IMR-90 (cell line): Measurements from ENCODE around the gene RBM5. TPM values are rescaled to one million over a fixed set of nuclear protein-coding genes. Genes with fewer than 3 reads are reported as not detected.

ENCODE experiments used
- ATAC-seq: fragments of 200-7000 bp; cut with Tn5 transposase; 2 replicates; pipeline ENCODE4 v1.9.1; 2020; ENCODE audit warnings: low read depth, mild to moderate bottlenecking, moderate library complexity
- BruUV-seq: library from RNA; stranded (reverse); fragments of 400-500 nt; replicated peaks from 2 replicates; lab custom pipeline; 2021; lab: Mats Ljungman, UMichigan
- CTCF ChIA-PET: fragments of 300-600 bp; formaldehyde crosslinking; extraction: SDS; loops from one replicate; lab custom pipeline; 2021; ENCODE audit warnings: antibody characterized with exemption; lab: Yijun Ruan, JAX
- POLR2A ChIA-PET: fragments of 300-600 bp; sonication (Branson Sonifier 250); formaldehyde crosslinking; loops from one replicate; lab custom pipeline; 2022; ENCODE audit warnings: antibody characterized with exemption; ENCODE audit not compliant: unreplicated experiment; lab: Charles Lee
- DNase-seq: peaks from one replicate; pipeline ENCODE4 v3.0.0; 2013
- H2AFZ ChIP-seq: replicated peaks from 2 replicates; pipeline ENCODE3; 2013; ENCODE audit warnings: low read length, mild to moderate bottlenecking; ENCODE audit not compliant: poor library complexity
- H2AK5ac ChIP-seq: 2 replicates; pipeline ENCODE4 v1.6.1; 2013; ENCODE audit warnings: low read depth, low read length, inconsistent platforms
- H2AK9ac ChIP-seq: replicated peaks from 2 replicates; pipeline ENCODE3; 2013; ENCODE audit warnings: mild to moderate bottlenecking, low read depth, low read length, moderate library complexity; ENCODE audit not compliant: poor library complexity
- H2BK120ac ChIP-seq: 2 replicates; pipeline ENCODE4 v1.6.1; 2013; ENCODE audit warnings: low read depth, low read length, inconsistent platforms
- H2BK15ac ChIP-seq: 3 replicates; pipeline ENCODE4 v1.6.1; 2013; ENCODE audit warnings: low read depth, low read length, inconsistent platforms
- H2BK20ac ChIP-seq: 2 replicates; pipeline ENCODE4 v1.6.1; 2013; ENCODE audit warnings: low read depth, mild to moderate bottlenecking, inconsistent platforms, low read length, moderate library complexity
- H2BK5ac ChIP-seq: 2 replicates; pipeline ENCODE4 v1.6.1; 2013; ENCODE audit warnings: mild to moderate bottlenecking, low read depth, low read length, inconsistent platforms; ENCODE audit not compliant: poor library complexity, severe bottlenecking
- H3K14ac ChIP-seq: replicated peaks from 2 replicates; pipeline ENCODE4 v1.6.1; 2013; ENCODE audit warnings: low read depth, low read length, inconsistent platforms
- H3K18ac ChIP-seq: 2 replicates; pipeline ENCODE4 v1.6.1; 2013; ENCODE audit warnings: low read depth, low read length, control low read depth
- H3K23ac ChIP-seq: 2 replicates; pipeline ENCODE4 v1.6.1; 2013; ENCODE audit warnings: low read depth, low read length, inconsistent platforms
- H3K27ac ChIP-seq: 2 replicates; pipeline ENCODE4 v1.5.1; 2013; ENCODE audit warnings: mild to moderate bottlenecking, control low read depth, low read length; ENCODE audit not compliant: insufficient read depth
- H3K27me3 ChIP-seq: 2 replicates; pipeline ENCODE4 v1.6.1; 2013; ENCODE audit warnings: low read length; ENCODE audit not compliant: control insufficient read depth, insufficient read depth
- H3K36me3 ChIP-seq: 2 replicates; pipeline ENCODE4 v1.6.1; 2013; ENCODE audit warnings: low read length, mixed read lengths; ENCODE audit not compliant: control insufficient read depth, insufficient read depth
- H3K4ac ChIP-seq: 2 replicates; pipeline ENCODE4 v1.6.1; 2013; ENCODE audit warnings: low read depth, low read length, inconsistent platforms
- H3K4me1 ChIP-seq: 2 replicates; pipeline ENCODE4 v1.6.1; 2013; ENCODE audit warnings: low read length, mixed read lengths; ENCODE audit not compliant: control insufficient read depth, insufficient read depth
- H3K4me2 ChIP-seq: 2 replicates; pipeline ENCODE4 v1.6.1; 2013; ENCODE audit warnings: low read depth, mild to moderate bottlenecking, control low read depth, low read length, moderate library complexity
- H3K4me3 ChIP-seq: 2 replicates; pipeline ENCODE4 v1.5.1; 2013; ENCODE audit warnings: low read depth, mild to moderate bottlenecking, control low read depth, low read length, moderate library complexity; ENCODE audit not compliant: insufficient read depth
- H3K56ac ChIP-seq: 2 replicates; pipeline ENCODE4 v1.6.1; 2013; ENCODE audit warnings: low read length, inconsistent platforms; ENCODE audit not compliant: insufficient read depth; ENCODE audit errors: extremely low read depth
- H3K79me1 ChIP-seq, 2 experiments: 2 replicates each; pipeline ENCODE4 v1.6.1; 2013; ENCODE audit warnings: low read length in 2 of 2, inconsistent platforms in 1 of 2, low read depth in 1 of 2
- H3K9ac ChIP-seq: 2 replicates; pipeline ENCODE4 v1.6.1; 2013; ENCODE audit warnings: low read depth, low read length, control low read depth
- H3K9me1 ChIP-seq: 2 replicates; pipeline ENCODE4 v1.6.1; 2013; ENCODE audit warnings: low read length, inconsistent platforms; ENCODE audit not compliant: insufficient read depth
- H3K9me3 ChIP-seq: 2 replicates; pipeline ENCODE4 v1.6.1; 2013; ENCODE audit warnings: low read length; ENCODE audit not compliant: control insufficient read depth, insufficient read depth
- H4K20me1 ChIP-seq: 2 replicates; pipeline ENCODE4 v1.6.1; 2013; ENCODE audit warnings: low read length, inconsistent platforms; ENCODE audit not compliant: insufficient read depth
- H4K5ac ChIP-seq: 2 replicates; pipeline ENCODE4 v1.6.1; 2013; ENCODE audit warnings: mild to moderate bottlenecking, low read depth, low read length, control low read depth
- H4K8ac ChIP-seq, 2 experiments: 2 replicates each; pipeline ENCODE4 v1.6.1; 2013; ENCODE audit warnings: low read depth in 2 of 2, low read length in 2 of 2, control low read depth in 1 of 2, inconsistent platforms in 1 of 2
- H4K91ac ChIP-seq: 2 replicates; pipeline ENCODE4 v1.6.1; 2013; ENCODE audit warnings: low read depth, low read length, inconsistent platforms; ENCODE audit not compliant: insufficient read depth
- BHLHE40 ChIP-seq: fragments of 150-350 bp; IDR thresholded peaks from 2 replicates; pipeline ENCODE4 v1.6.1; 2016; ENCODE audit warnings: mild to moderate bottlenecking, low read depth, low read length
- CEBPB ChIP-seq: IDR thresholded peaks from 2 replicates; pipeline ENCODE4 v1.6.1; 2012; ENCODE audit warnings: low read depth, low read length, improper control_type of control experiment
- CHD1 ChIP-seq: IDR thresholded peaks from 2 replicates; pipeline ENCODE4 v1.6.1; 2012; ENCODE audit warnings: low read depth, low read length, improper control_type of control experiment
- FOS ChIP-seq: fragments of 150-350 bp; IDR thresholded peaks from 2 replicates; pipeline ENCODE4 v1.6.1; 2016; ENCODE audit warnings: low read depth, low read length
- MAFK ChIP-seq: IDR thresholded peaks from 2 replicates; pipeline ENCODE4 v1.6.1; 2012; ENCODE audit warnings: low read depth, low read length, improper control_type of control experiment
- MAZ ChIP-seq: IDR thresholded peaks from 2 replicates; pipeline ENCODE4 v1.6.1; 2012; ENCODE audit warnings: low read depth, mild to moderate bottlenecking, low read length, improper control_type of control experiment, moderate library complexity, borderline replicate concordance
- MXI1 ChIP-seq: IDR thresholded peaks from 2 replicates; pipeline ENCODE4 v1.6.1; 2012; ENCODE audit warnings: low read depth, mild to moderate bottlenecking, low read length, moderate library complexity, borderline replicate concordance
- NFE2L2 ChIP-seq: fragments of 150-350 bp; IDR thresholded peaks from 2 replicates; pipeline ENCODE4 v1.6.1; 2016; ENCODE audit warnings: low read depth, mild to moderate bottlenecking, low read length
- POLR2A ChIP-seq: IDR thresholded peaks from 2 replicates; pipeline ENCODE4 v1.6.1; 2012; ENCODE audit warnings: mild to moderate bottlenecking, low read depth, low read length
- RAD21 ChIP-seq: IDR thresholded peaks from 2 replicates; pipeline ENCODE4 v1.6.1; 2012; ENCODE audit warnings: low read length, improper control_type of control experiment
- RCOR1 ChIP-seq: IDR thresholded peaks from 2 replicates; pipeline ENCODE4 v1.6.1; 2012; ENCODE audit warnings: mild to moderate bottlenecking, low read length, improper control_type of control experiment; ENCODE audit not compliant: insufficient replicate concordance
- RFX5 ChIP-seq: IDR thresholded peaks from 2 replicates; pipeline ENCODE4 v1.8.0; 2012; ENCODE audit warnings: low read depth, mild to moderate bottlenecking, low read length, moderate library complexity
- SMC3 ChIP-seq: fragments of 150-350 bp; IDR thresholded peaks from 2 replicates; pipeline ENCODE4 v1.6.1; 2016; ENCODE audit warnings: low read depth, mild to moderate bottlenecking, antibody characterized with exemption, low read length, moderate library complexity
- USF2 ChIP-seq: fragments of 150-350 bp; IDR thresholded peaks from 2 replicates; pipeline ENCODE4 v1.6.1; 2017; ENCODE audit warnings: mild to moderate bottlenecking, antibody characterized with exemption, low read length, low read depth
- WGBS, 2 experiments: methylation state at CpG; one replicate each; pipeline versions ENCODE4 v1.1.5 to v1.1.7; 2013; ENCODE audit warnings: missing lambda C conversion rate in 2 of 2; ENCODE audit not compliant: insufficient read length in 1 of 2; ENCODE audit errors: extremely low coverage in 2 of 2; 5-methylcytosine and 5-hydroxymethylcytosine counted together
- dilution Hi-C: fragments of 300-500 bp; cut with HindIII; formaldehyde crosslinking; loops from one replicate; pipeline ENCODE4 v1.14.3; 2018; ENCODE audit warnings: low sequenced_read_pairs; ENCODE audit not compliant: unreplicated experiment
- in situ Hi-C: fragments of 300-500 bp; cut with MboI; formaldehyde crosslinking; loops from 3 replicates; pipeline ENCODE4 v1.14.3; 2019; ENCODE audit warnings: low sequenced_read_pairs, inconsistent platforms, mixed read lengths
- intact Hi-C: fragments of 100-400 bp; cut with micrococcal nuclease; formaldehyde crosslinking; loops from 2 replicates; pipeline ENCODE4 v1.10.0; 2022
- polyA plus RNA-seq, 3 experiments: library from polyadenylated mRNA; depleted of rRNA; stranded (reverse); fragments of >200 nt; gene quantifications; 2 replicates each; pipeline ENCODE4 v1.2.3, GENCODE V29; 2012; ENCODE audit warnings: low replicate concordance in 1 of 3
- total RNA-seq: library from RNA; depleted of rRNA; stranded (reverse); fragments of >200 nt; gene quantifications from 2 replicates; pipeline ENCODE4 v1.2.3, GENCODE V29; 2012
- TF ChIP-seq, protein P1 (sequence below): conservative IDR thresholded peaks from 2 replicates; pipeline ENCODE4 v1.5.1; 2012; ENCODE audit warnings: mild to moderate bottlenecking, low read depth, low read length, improper control_type of control experiment
- TF ChIP-seq, protein P2 (sequence below): fragments of 150-350 bp; IDR thresholded peaks from 2 replicates; pipeline ENCODE4 v1.6.1; 2016; ENCODE audit warnings: low read depth, mild to moderate bottlenecking, low read length, moderate library complexity, borderline replicate concordance

Gene RBM5
- total and polyA plus RNA-seq, 2 of the 4 experiments (the other 2 are of a cell fraction): 121 to 155 TPM

GRCh38 chr3:50124800-50125178 is 36.1 kb downstream of the RBM5 start:
- POLR2A ChIA-PET: no interaction called here
- H3K4me2 ChIP-seq: no peak overlapping the region

More at GRCh38 chr3:50124800-50125178, 36.1 kb downstream of the RBM5 start:
- Histone ChIP-seq H3K27me3 (no peaks in the 10 kb centered on the region), H4K20me1 (peaks cover 25% of the 10 kb centered on the region), H3K27ac (peak overlapping the region; percentile 27; the same call in 1 of the 2 replicates), H3K4me1 (peaks cover 31% of the 10 kb centered on the region), H2BK20ac (no peak overlapping the region; the same call in 1 of the 2 replicates), H2BK15ac (peak overlapping the region; percentile 88; the same call in 2 of the 3 replicates), H2BK5ac (peak overlapping the region; percentile 3), H3K4ac (peak overlapping the region; percentile 72), H3K18ac (peak overlapping the region; percentile 24), H3K9ac (no peak overlapping the region), H3K14ac (0 out of 2 replicates have a peak overlapping the region, but pooled peaks have one; percentile 17), H4K91ac (peak overlapping the region; percentile 62), H2AK9ac (peak overlapping the region; percentile 93), H3K9me1 (peaks cover 20% of the 10 kb centered on the region; the same call in 1 of the 2 replicates), H3K36me3 (peaks cover 14% of the 10 kb centered on the region), H3K4me3 (no peak overlapping the region), H3K79me1 (peaks cover 0 to 12% of the 10 kb centered on the region in 2 experiments; a peak in 1 of 4 replicates), H2AK5ac (0 out of 2 replicates have a peak overlapping the region, but pooled peaks have one; percentile 17), H3K56ac (no peak overlapping the region), H2BK120ac (peak overlapping the region; percentile 63), H3K9me3 (no peaks in the 10 kb centered on the region), H4K5ac (peak overlapping the region; percentile 58), H4K8ac (peak overlapping the region; percentile 47 to 73; a peak in 2 of 4 replicates), H3K23ac (no peak overlapping the region), H2AFZ (peak overlapping the region; percentile 86)
- intact Hi-C loops (no loop called here), dilution Hi-C loops (no loop called here), in situ Hi-C loops (loop anchor here (5.0 kb wide), 1 partner anchor 58 kb away; no protein-coding TSS in a partner anchor)
- ATAC-seq (no peak), DNase-seq (no peak)
- WGBS, 2 experiments: 17% methylated on average over 7 of the region's 12 CpGs; no CpG with 5 or more reads in 1 of the 2 experiments
- TF ChIP-seq, protein P1, sequence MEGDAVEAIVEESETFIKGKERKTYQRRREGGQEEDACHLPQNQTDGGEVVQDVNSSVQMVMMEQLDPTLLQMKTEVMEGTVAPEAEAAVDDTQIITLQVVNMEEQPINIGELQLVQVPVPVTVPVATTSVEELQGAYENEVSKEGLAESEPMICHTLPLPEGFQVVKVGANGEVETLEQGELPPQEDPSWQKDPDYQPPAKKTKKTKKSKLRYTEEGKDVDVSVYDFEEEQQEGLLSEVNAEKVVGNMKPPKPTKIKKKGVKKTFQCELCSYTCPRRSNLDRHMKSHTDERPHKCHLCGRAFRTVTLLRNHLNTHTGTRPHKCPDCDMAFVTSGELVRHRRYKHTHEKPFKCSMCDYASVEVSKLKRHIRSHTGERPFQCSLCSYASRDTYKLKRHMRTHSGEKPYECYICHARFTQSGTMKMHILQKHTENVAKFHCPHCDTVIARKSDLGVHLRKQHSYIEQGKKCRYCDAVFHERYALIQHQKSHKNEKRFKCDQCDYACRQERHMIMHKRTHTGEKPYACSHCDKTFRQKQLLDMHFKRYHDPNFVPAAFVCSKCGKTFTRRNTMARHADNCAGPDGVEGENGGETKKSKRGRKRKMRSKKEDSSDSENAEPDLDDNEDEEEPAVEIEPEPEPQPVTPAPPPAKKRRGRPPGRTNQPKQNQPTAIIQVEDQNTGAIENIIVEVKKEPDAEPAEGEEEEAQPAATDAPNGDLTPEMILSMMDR: no peak
- TF ChIP-seq MXI1 (no peak), NFE2L2 (no peak), FOS (no peak), CHD1 (no peak), RCOR1 (no peak), POLR2A (no peak), MAZ (no peak), RFX5 (no peak), MAFK (no peak), USF2 (no peak), BHLHE40 (no peak), SMC3 (no peak), CEBPB (no peak), RAD21 (no peak)
- TF ChIP-seq, protein P2, sequence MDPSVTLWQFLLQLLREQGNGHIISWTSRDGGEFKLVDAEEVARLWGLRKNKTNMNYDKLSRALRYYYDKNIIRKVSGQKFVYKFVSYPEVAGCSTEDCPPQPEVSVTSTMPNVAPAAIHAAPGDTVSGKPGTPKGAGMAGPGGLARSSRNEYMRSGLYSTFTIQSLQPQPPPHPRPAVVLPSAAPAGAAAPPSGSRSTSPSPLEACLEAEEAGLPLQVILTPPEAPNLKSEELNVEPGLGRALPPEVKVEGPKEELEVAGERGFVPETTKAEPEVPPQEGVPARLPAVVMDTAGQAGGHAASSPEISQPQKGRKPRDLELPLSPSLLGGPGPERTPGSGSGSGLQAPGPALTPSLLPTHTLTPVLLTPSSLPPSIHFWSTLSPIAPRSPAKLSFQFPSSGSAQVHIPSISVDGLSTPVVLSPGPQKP: no peak
- CTCF ChIA-PET: no interaction called here
- no TSS peak for BruUV-seq
